ENCODE data around the gene FXYD5. TPM values are rescaled to one million over a fixed set of nuclear protein-coding genes. Genes with fewer than 3 reads are reported as not detected.
A peak's percentile ranks its signal among the peaks of the same experiment; 100 is the strongest.

Gene FXYD5
- total RNA-seq, 1 experiment from 2014 or later: 123 TPM

GRCh38 chr19:35155981-35156672 lies 1.6 kb downstream of the FXYD5 start:
- peaks cover 8 to 42% of the 10 kb centered on the region in 2 experiments for H3K4me1 ChIP-seq (ENCODE audit: control insufficient read depth in 1 of 2, insufficient read depth in 2 of 2, low read length in 2 of 2)
- TF ChIP-seq ZNF274 (IDR thresholded peaks at IDR 0.05; ENCODE audit: low read depth, low read length) (no peak), POLR2AphosphoS5 (IDR thresholded peaks at IDR 0.05; ENCODE audit: low read depth, low read length) (no peak), EZH2phosphoT487 (IDR thresholded peaks at IDR 0.05; ENCODE audit: borderline replicate concordance) (no peak), ZFX (IDR thresholded peaks at IDR 0.05) (no peak), ATF3 (IDR thresholded peaks at IDR 0.05) (no peak), RAD21 (IDR thresholded peaks at IDR 0.05; ENCODE audit: low read depth) (no peak), SP1 (IDR thresholded peaks at IDR 0.05; ENCODE audit: low read depth) (no peak), JUND (IDR thresholded peaks at IDR 0.05) (no peak), FOSL1 (IDR thresholded peaks at IDR 0.05; ENCODE audit: low read depth) (no peak), POLR2A (IDR thresholded peaks at IDR 0.05; ENCODE audit: borderline replicate concordance, extremely low read depth, insufficient read depth, insufficient read length) (no peak)
- intact Hi-C loops (cut with micrococcal nuclease): no loop called here
- TSS peak; percentile 40 for BruUV-seq (replicated peaks)
- H3K9me2 ChIP-seq (ENCODE audit: insufficient read depth): no peaks in the 10 kb centered on the region
- no peaks in the 10 kb centered on the region for H3K27me3 ChIP-seq (ENCODE audit: insufficient read depth, low read length)
- no peak overlapping the region; the same call in 1 of the 2 replicates for H3K27ac ChIP-seq (ENCODE audit: low read depth, low read length)
- RAD21 ChIA-PET (ENCODE audit: low non-redundant PET in 1 of 2, low total read pairs in 2 of 2, uncharacterized antibody in 2 of 2, unreplicated experiment in 2 of 2): no interaction called here
- H3K36me3 ChIP-seq (ENCODE audit: control insufficient read depth in 1 of 2, insufficient read depth in 2 of 2, low read length in 2 of 2): peaks cover 9 to 41% of the 10 kb centered on the region in 2 experiments
- H3K79me2 ChIP-seq (ENCODE audit: insufficient read depth, low read length): peaks cover 30% of the 10 kb centered on the region; the same call in 1 of the 2 replicates
- no peaks in the 10 kb centered on the region for H3K9me3 ChIP-seq (ENCODE audit: control insufficient read depth in 1 of 2, insufficient read depth in 1 of 2, low read depth in 1 of 2, low read length in 2 of 2)
- H2AFZ ChIP-seq (ENCODE audit: low read depth, low read length, poor library complexity, severe bottlenecking): no peak overlapping the region
- peak overlapping the region; percentile 98 for H3K4me2 ChIP-seq (ENCODE audit: low read length)
- no peak for DNase-seq (ENCODE audit: low read depth, low spot score)
- no peaks in the 10 kb centered on the region for H4K20me1 ChIP-seq (ENCODE audit: insufficient read depth)
- CTCF ChIA-PET: no interaction called here
- peak overlapping the region; percentile 93 for H3K9ac ChIP-seq (ENCODE audit: low read length)
- ATAC-seq: no peak
- peak overlapping the region; percentile 75 to 95 for H3K4me3 ChIP-seq (replicated peaks in 1 of 2; ENCODE audit: low read depth in 1 of 2, low read length in 2 of 2)
- POLR2A ChIA-PET: no interaction called here

- DNase-seq (ENCODE audit: low read depth, low spot score): no peak
- BruUV-seq (replicated peaks): no TSS peak
- Histone ChIP-seq H3K9ac (ENCODE audit: low read length) (no peak overlapping the region), H3K4me3 (replicated peaks in 1 of 2; ENCODE audit: low read depth in 1 of 2, low read length in 2 of 2) (no peak overlapping the region), H3K36me3 (ENCODE audit: control insufficient read depth in 1 of 2, insufficient read depth in 2 of 2, low read length in 2 of 2) (peaks cover 9 to 46% of the 10 kb centered on the region in 2 experiments), H3K9me3 (ENCODE audit: control insufficient read depth in 1 of 2, insufficient read depth in 1 of 2, low read depth in 1 of 2, low read length in 2 of 2) (no peaks in the 10 kb centered on the region), H2AFZ (ENCODE audit: low read depth, low read length, poor library complexity, severe bottlenecking) (no peak overlapping the region), H3K27me3 (ENCODE audit: insufficient read depth, low read length) (no peaks in the 10 kb centered on the region), H3K4me2 (ENCODE audit: low read length) (no peak overlapping the region), H3K79me2 (ENCODE audit: insufficient read depth, low read length) (peaks cover 30% of the 10 kb centered on the region; the same call in 1 of the 2 replicates), H3K27ac (ENCODE audit: low read depth, low read length) (no peak overlapping the region), H4K20me1 (ENCODE audit: insufficient read depth) (no peaks in the 10 kb centered on the region), H3K4me1 (ENCODE audit: control insufficient read depth in 1 of 2, insufficient read depth in 2 of 2, low read length in 2 of 2) (peaks cover 8 to 42% of the 10 kb centered on the region in 2 experiments), H3K9me2 (ENCODE audit: insufficient read depth) (no peaks in the 10 kb centered on the region)
- intact Hi-C loops (cut with micrococcal nuclease): no loop called here
- ATAC-seq: no peak
- no peak for TF ChIP-seq ZNF274 (IDR thresholded peaks at IDR 0.05; ENCODE audit: low read depth, low read length)
- CTCF ChIA-PET: no interaction called here
- POLR2A ChIA-PET: no interaction called here
- RAD21 ChIA-PET (ENCODE audit: low non-redundant PET in 1 of 2, low total read pairs in 2 of 2, uncharacterized antibody in 2 of 2, unreplicated experiment in 2 of 2): no interaction called here
Observed at GRCh38 chr19:35156673-35157014, 2.1 kb downstream of the FXYD5 start.
